ENCODE results near the gene DEPDC7. TPM values are rescaled to one million over a fixed set of nuclear protein-coding genes. Genes with fewer than 3 reads are reported as not detected.

Gene DEPDC7
- total RNA-seq (2014; rRNA removed; shearing (Covaris generic)) (10.9 and 15.3 TPM in 2 replicates), polyA plus RNA-seq (2016; fragmentation: Nextera tagmentation; extraction: Ambion mirVana) (8.6 and 9.1 TPM in 2 replicates)
- long read RNA-seq, partial matches to known transcripts: 0 of 4 reads
- long read RNA-seq, other reads (novel, unspliced or antisense): 0 of 4 reads

DNA sequence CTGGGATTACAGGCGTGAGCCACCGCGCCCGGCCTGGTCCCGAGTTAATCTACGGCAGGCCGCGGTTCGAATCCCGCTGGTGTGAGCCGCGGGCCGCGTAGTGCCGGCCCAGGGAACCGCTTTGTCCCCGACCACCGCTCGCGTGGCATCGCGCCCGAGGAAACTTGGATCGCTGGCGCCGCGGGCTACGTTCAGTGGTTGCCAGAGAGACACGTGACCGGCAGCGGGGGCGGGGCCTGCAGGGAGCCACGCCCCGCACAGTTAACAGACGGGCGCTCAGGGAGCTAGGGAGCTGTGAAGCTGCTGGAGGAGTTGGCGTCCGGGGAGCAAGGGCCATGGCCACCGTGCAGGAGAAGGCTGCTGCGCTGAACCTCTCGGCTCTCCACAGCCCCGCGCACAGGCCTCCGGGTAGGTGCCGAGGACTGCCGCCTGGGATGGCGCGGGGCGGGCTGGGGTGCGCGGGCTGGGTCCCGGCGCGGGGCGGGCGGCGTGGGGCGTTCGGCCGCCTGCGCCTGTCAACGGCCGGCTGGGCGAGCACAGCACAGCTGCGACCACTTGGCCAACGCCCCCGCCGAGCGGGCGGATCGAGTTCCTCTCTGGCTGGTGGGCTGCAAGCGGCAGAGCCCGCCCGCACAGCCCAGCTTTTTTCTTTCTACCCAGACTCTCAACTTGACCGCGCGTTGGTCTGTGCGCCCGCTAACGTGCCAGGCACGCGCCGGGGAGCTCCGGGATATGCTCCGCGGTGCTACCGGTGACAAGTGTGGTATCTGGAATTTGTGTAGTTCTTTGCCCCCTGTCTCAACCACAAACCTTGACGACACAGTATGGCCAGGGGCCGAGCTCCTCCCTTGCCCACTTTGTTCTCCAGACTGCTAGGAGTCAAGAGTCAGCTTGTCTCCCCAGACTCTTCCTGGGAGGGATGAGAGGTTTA is at the start of gene DEPDC7:
Gene DEPDC7, plus strand, starts transcription at position 258 of the 931 bp plus-strand sequence. Its CDS starts 78 bp downstream, at position 336.
- Mint-ChIP-seq H3K9me3 (no peaks in the 10 kb centered on the region), H3K36me3 (ENCODE audit: low read depth) (no peaks in the 10 kb centered on the region), H3K27me3 (ENCODE audit: insufficient read depth, low read depth, poor library complexity) (peaks cover 16% of the 10 kb centered on the region), H3K4me3 (peak within 1 kb of the TSS; percentile 79), H3K27ac (no peak within 1 kb of the TSS), H3K4me1 (peaks cover 17% of the 10 kb centered on the region; the same call in 2 of the 3 replicates)
- Histone ChIP-seq H3K79me2 (replicated peaks; ENCODE audit: insufficient read depth) (no peaks in the 10 kb centered on the region), H3K4me2 (peak within 1 kb of the TSS; percentile 95), H3K4me3 (peak within 1 kb of the TSS; percentile 77), H4K20me1 (replicated peaks; ENCODE audit: insufficient read depth) (no peaks in the 10 kb centered on the region), H2AFZ (peak within 1 kb of the TSS; percentile 83), H3K27me3 (ENCODE audit: insufficient read depth) (peaks cover 11% of the 10 kb centered on the region), H3F3A (replicated peaks; ENCODE audit: low read depth) (peaks cover 4% of the 10 kb centered on the region; the same call in 1 of the 2 replicates), H3K36me3 (ENCODE audit: insufficient read depth) (no peaks in the 10 kb centered on the region), H3K27ac (ENCODE audit: low read depth) (no peak within 1 kb of the TSS), H3K9me2 (ENCODE audit: insufficient read depth) (no peaks in the 10 kb centered on the region), H3K4me1 (ENCODE audit: insufficient read depth) (peaks cover 16% of the 10 kb centered on the region)
- DNase-seq (ENCODE audit: low spot score): peak; percentile 97
- ATAC-seq: peak; percentile 90
- peak; percentile 27; the same call in 1 of the 2 replicates for TF ChIP-seq CREB1 (CRISPR knock-in tag; IDR thresholded peaks at IDR 0.05; ENCODE audit: low read depth)
- no peak for TF ChIP-seq ZNF331 (CRISPR knock-in tag; IDR thresholded peaks at IDR 0.05; ENCODE audit: low read depth)
- TF ChIP-seq POLR2AphosphoS5 (IDR thresholded peaks at IDR 0.05; ENCODE audit: low read depth): peak; percentile 88

- H3K36me3 ChIP-seq (ENCODE audit: insufficient read depth): peaks cover 53% of the 10 kb centered on the region
- Mint-ChIP-seq H3K9me3 (no peaks in the 10 kb centered on the region), H3K27ac (no peak overlapping the region; the same call in 1 of the 2 replicates), H3K27me3 (ENCODE audit: insufficient read depth, low read depth, poor library complexity) (no peaks in the 10 kb centered on the region), H3K36me3 (ENCODE audit: low read depth) (peaks cover 85% of the 10 kb centered on the region), H3K4me1 (no peaks in the 10 kb centered on the region), H3K4me3 (no peak overlapping the region)
- no peak overlapping the region for H3K4me2 ChIP-seq
- no peaks in the 10 kb centered on the region for H4K20me1 ChIP-seq (replicated peaks; ENCODE audit: insufficient read depth)
- TF ChIP-seq ZNF462 (CRISPR knock-in tag; IDR thresholded peaks at IDR 0.05) (no peak), NANOG (IDR thresholded peaks at IDR 0.05; ENCODE audit: borderline replicate concordance) (no peak), REST (IDR thresholded peaks at IDR 0.05; ENCODE audit: unreplicated experiment) (no peak), STAT1 (IDR thresholded peaks at IDR 0.05; ENCODE audit: unreplicated experiment) (no peak), CREB1 (CRISPR knock-in tag; IDR thresholded peaks at IDR 0.05; ENCODE audit: low read depth) (no peak), EZH2 (IDR thresholded peaks at IDR 0.05; ENCODE audit: low read depth, unreplicated experiment) (no peak)
- H2AFZ ChIP-seq: no peak overlapping the region
- H3K4me3 ChIP-seq: no peak overlapping the region
- H3K4me1 ChIP-seq (ENCODE audit: insufficient read depth): no peaks in the 10 kb centered on the region
- DNase-seq (ENCODE audit: low spot score) (no peak), ATAC-seq (no peak)
- no peaks in the 10 kb centered on the region for H3K27me3 ChIP-seq (ENCODE audit: insufficient read depth)
- H3K27ac ChIP-seq (ENCODE audit: low read depth): no peak overlapping the region
- peaks cover 5% of the 10 kb centered on the region; the same call in 1 of the 2 replicates for H3F3A ChIP-seq (replicated peaks; ENCODE audit: low read depth)
- H3K79me2 ChIP-seq (replicated peaks; ENCODE audit: insufficient read depth): no peaks in the 10 kb centered on the region
- H3K9me2 ChIP-seq (ENCODE audit: insufficient read depth): no peaks in the 10 kb centered on the region
Observed at GRCh38 chr11:32968541-32968940, 47.1 kb upstream of the DEPDC7 start.
